ENCODE data around the gene CDCA7.
"Not testable (repeated sequence)": the region's sequence is repeated elsewhere in the genome, so short reads cannot be mapped to it uniquely, and the experiment has no call there.

CDCA7 gene

GRCh38 chr2:173414823-173415322 is 60.2 kb downstream of the CDCA7 start:
- DNase-seq: no peak
- Histone ChIP-seq H3K4me2 (ENCODE audit: low read depth, low read length) (no peak overlapping the region), H3K27me3 (replicated peaks; ENCODE audit: insufficient read depth, low read length) (no peaks in the 10 kb centered on the region), H3K4me1 (ENCODE audit: low read length) (no peaks in the 10 kb centered on the region), H3K79me2 (ENCODE audit: low read length) (no peaks in the 10 kb centered on the region), H3K9me3 (replicated peaks; ENCODE audit: insufficient read depth, low read length) (no peaks in the 10 kb centered on the region), H3K4me3 (ENCODE audit: low read length) (no peak overlapping the region), H3K36me3 (replicated peaks; ENCODE audit: insufficient read depth, low read length) (no peaks in the 10 kb centered on the region), H3K9me2 (replicated peaks; ENCODE audit: insufficient read depth, low read length) (no peaks in the 10 kb centered on the region), H2AFZ (ENCODE audit: low read length) (no peak overlapping the region), H3F3A (ENCODE audit: insufficient read depth, low read length) (no peaks in the 10 kb centered on the region), H3K27ac (ENCODE audit: low read length) (no peak overlapping the region), H3K9ac (ENCODE audit: low read length) (no peak overlapping the region), H4K20me1 (ENCODE audit: insufficient read depth, low read length) (no peaks in the 10 kb centered on the region)
- TF ChIP-seq CTCF (IDR thresholded peaks at IDR 0.05; ENCODE audit: low read length): no peak

GRCh38 chr2:173415431-173416381 is 61.0 kb downstream of the CDCA7 start:
- DNase-seq: no peak
- Histone ChIP-seq H2AFZ (ENCODE audit: low read length) (no peak overlapping the region), H3K9me2 (replicated peaks; ENCODE audit: insufficient read depth, low read length) (no peaks in the 10 kb centered on the region), H3K4me3 (ENCODE audit: low read length) (no peak overlapping the region), H3K79me2 (ENCODE audit: low read length) (no peaks in the 10 kb centered on the region), H3K4me2 (ENCODE audit: low read depth, low read length) (no peak overlapping the region), H4K20me1 (ENCODE audit: insufficient read depth, low read length) (no peaks in the 10 kb centered on the region), H3F3A (ENCODE audit: insufficient read depth, low read length) (no peaks in the 10 kb centered on the region), H3K27ac (ENCODE audit: low read length) (no peak overlapping the region), H3K9ac (ENCODE audit: low read length) (no peak overlapping the region), H3K27me3 (replicated peaks; ENCODE audit: insufficient read depth, low read length) (no peaks in the 10 kb centered on the region), H3K36me3 (replicated peaks; ENCODE audit: insufficient read depth, low read length) (no peaks in the 10 kb centered on the region), H3K4me1 (ENCODE audit: low read length) (no peaks in the 10 kb centered on the region), H3K9me3 (replicated peaks; ENCODE audit: insufficient read depth, low read length) (no peaks in the 10 kb centered on the region)
- TF ChIP-seq EZH2 (optimal IDR thresholded peaks at IDR 0.05; ENCODE audit: low read depth, low read length): no peak
- TF ChIP-seq EZH2phosphoT487 (IDR thresholded peaks at IDR 0.05; ENCODE audit: low read length): no peak
- TF ChIP-seq CTCF (IDR thresholded peaks at IDR 0.05; ENCODE audit: low read length): no peak

- H3K4me3 ChIP-seq (ENCODE audit: low read length); H3K79me2 ChIP-seq (ENCODE audit: low read length); H3F3A ChIP-seq (ENCODE audit: insufficient read depth, low read length); H3K27me3 ChIP-seq (replicated peaks; ENCODE audit: insufficient read depth, low read length); DNase-seq; H3K9ac ChIP-seq (ENCODE audit: low read length); H3K9me2 ChIP-seq (replicated peaks; ENCODE audit: insufficient read depth, low read length); H3K27ac ChIP-seq (ENCODE audit: low read length); H3K9me3 ChIP-seq (replicated peaks; ENCODE audit: insufficient read depth, low read length); H3K4me2 ChIP-seq (ENCODE audit: low read depth, low read length); H2AFZ ChIP-seq (ENCODE audit: low read length); H3K36me3 ChIP-seq (replicated peaks; ENCODE audit: insufficient read depth, low read length); H4K20me1 ChIP-seq (ENCODE audit: insufficient read depth, low read length); H3K4me1 ChIP-seq (ENCODE audit: low read length): not testable (repeated sequence)
Measured at GRCh38 chr2:173416415-173417152, 61.9 kb downstream of the CDCA7 start.

All from MM.1S (cell line).